ENCODE measurements around the gene ADARB2. TPM values are rescaled to one million over a fixed set of nuclear protein-coding genes. Genes with fewer than 3 reads are reported as not detected.

Gene ADARB2
- total and polyA plus RNA-seq, 2 donors (not counting 1 experiment from before 2014, with no cell fraction given) = not detected

GRCh38 chr10:1522237-1522636, 215.1 kb downstream of the ADARB2 start:
- Histone ChIP-seq H3K9ac (ENCODE audit: insufficient read depth, low read length) (no peak overlapping the region), H3K27me3 (ENCODE audit: control insufficient read depth, insufficient read depth, low read length) (no peaks in the 10 kb centered on the region), H4K20me1 (ENCODE audit: control insufficient read depth, extremely low read depth, insufficient read depth, low read length) (no peaks in the 10 kb centered on the region), H3K4me2 (ENCODE audit: extremely low read depth, insufficient read depth, low read length) (no peak overlapping the region), H3K4me3 (replicated peaks in 1 of 4; ENCODE audit: control extremely low read depth in 1 of 4, insufficient read depth in 1 of 4, low read depth in 3 of 4, low read length in 4 of 4) (no peak overlapping the region), H3K9me3 (ENCODE audit: control insufficient read depth, insufficient read depth, low read depth, low read length) (peaks cover 2% of the 10 kb centered on the region), H3K4me1 (ENCODE audit: control insufficient read depth, extremely low read depth, insufficient read depth, low read length) (no peaks in the 10 kb centered on the region), H2AFZ (ENCODE audit: low read length) (no peak overlapping the region), H3K79me2 (ENCODE audit: control insufficient read depth, insufficient read depth, low read length) (no peaks in the 10 kb centered on the region), H3K27ac (ENCODE audit: insufficient read depth, low read length) (no peak overlapping the region), H3K36me3 (ENCODE audit: control insufficient read depth, insufficient read depth, low read length) (no peaks in the 10 kb centered on the region)
- DNase-seq (ENCODE audit: low read depth in 2 of 2) = no peak
- TF ChIP-seq EZH2 (IDR thresholded peaks at IDR 0.05; ENCODE audit: low read length, missing control alignments) (no peak), CTCF (conservative IDR thresholded peaks at IDR 0.05 in 1 of 2, IDR thresholded peaks at IDR 0.05 in 1 of 2; ENCODE audit: low read depth in 1 of 2, low read length in 2 of 2) (no peak)

GRCh38 chr10:1521741-1522140, 215.6 kb downstream of the ADARB2 start:
- H3K27me3 ChIP-seq (ENCODE audit: control insufficient read depth, insufficient read depth, low read length) = no peaks in the 10 kb centered on the region
- no peaks in the 10 kb centered on the region for H3K79me2 ChIP-seq (ENCODE audit: control insufficient read depth, insufficient read depth, low read length)
- H3K27ac ChIP-seq (ENCODE audit: insufficient read depth, low read length) = no peak overlapping the region
- no peaks in the 10 kb centered on the region for H3K4me1 ChIP-seq (ENCODE audit: control insufficient read depth, extremely low read depth, insufficient read depth, low read length)
- H4K20me1 ChIP-seq (ENCODE audit: control insufficient read depth, extremely low read depth, insufficient read depth, low read length) = no peaks in the 10 kb centered on the region
- H3K4me3 ChIP-seq (replicated peaks in 1 of 4; ENCODE audit: control extremely low read depth in 1 of 4, insufficient read depth in 1 of 4, low read depth in 3 of 4, low read length in 4 of 4) = no peak overlapping the region
- H3K4me2 ChIP-seq (ENCODE audit: extremely low read depth, insufficient read depth, low read length) = no peak overlapping the region
- no peak for DNase-seq (ENCODE audit: low read depth in 2 of 2)
- H3K9me3 ChIP-seq (ENCODE audit: control insufficient read depth, insufficient read depth, low read depth, low read length) = peaks cover 2% of the 10 kb centered on the region
- no peak for TF ChIP-seq EZH2 (IDR thresholded peaks at IDR 0.05; ENCODE audit: low read length, missing control alignments)
- TF ChIP-seq CTCF (conservative IDR thresholded peaks at IDR 0.05 in 1 of 2, IDR thresholded peaks at IDR 0.05 in 1 of 2; ENCODE audit: low read depth in 1 of 2, low read length in 2 of 2) = no peak
- no peaks in the 10 kb centered on the region for H3K36me3 ChIP-seq (ENCODE audit: control insufficient read depth, insufficient read depth, low read length)
- H2AFZ ChIP-seq (ENCODE audit: low read length) = no peak overlapping the region
- no peak overlapping the region for H3K9ac ChIP-seq (ENCODE audit: insufficient read depth, low read length)

- no peaks in the 10 kb centered on the region for H3K36me3 ChIP-seq (ENCODE audit: control insufficient read depth, insufficient read depth, low read length)
- H3K79me2 ChIP-seq (ENCODE audit: control insufficient read depth, insufficient read depth, low read length) = no peaks in the 10 kb centered on the region
- no peaks in the 10 kb centered on the region for H3K4me1 ChIP-seq (ENCODE audit: control insufficient read depth, extremely low read depth, insufficient read depth, low read length)
- H3K4me3 ChIP-seq (replicated peaks in 1 of 4; ENCODE audit: control extremely low read depth in 1 of 4, insufficient read depth in 1 of 4, low read depth in 3 of 4, low read length in 4 of 4) = no peak overlapping the region
- H3K9me3 ChIP-seq (ENCODE audit: control insufficient read depth, insufficient read depth, low read depth, low read length) = peaks cover 2% of the 10 kb centered on the region
- H3K4me2 ChIP-seq (ENCODE audit: extremely low read depth, insufficient read depth, low read length) = no peak overlapping the region
- no peaks in the 10 kb centered on the region for H4K20me1 ChIP-seq (ENCODE audit: control insufficient read depth, extremely low read depth, insufficient read depth, low read length)
- no peak for TF ChIP-seq CTCF (conservative IDR thresholded peaks at IDR 0.05 in 1 of 2, IDR thresholded peaks at IDR 0.05 in 1 of 2; ENCODE audit: low read depth in 1 of 2, low read length in 2 of 2)
- TF ChIP-seq EZH2 (IDR thresholded peaks at IDR 0.05; ENCODE audit: low read length, missing control alignments) = no peak
- no peak overlapping the region for H3K9ac ChIP-seq (ENCODE audit: insufficient read depth, low read length)
- H3K27ac ChIP-seq (ENCODE audit: insufficient read depth, low read length) = no peak overlapping the region
- DNase-seq (ENCODE audit: low read depth in 2 of 2) = no peak
- H3K27me3 ChIP-seq (ENCODE audit: control insufficient read depth, insufficient read depth, low read length) = no peaks in the 10 kb centered on the region
- no peak overlapping the region for H2AFZ ChIP-seq (ENCODE audit: low read length)
Measured at GRCh38 chr10:1520909-1521565, 216.3 kb downstream of the ADARB2 start.
